Measurements from ENCODE around the gene CA10.

Gene CA10

DNA sequence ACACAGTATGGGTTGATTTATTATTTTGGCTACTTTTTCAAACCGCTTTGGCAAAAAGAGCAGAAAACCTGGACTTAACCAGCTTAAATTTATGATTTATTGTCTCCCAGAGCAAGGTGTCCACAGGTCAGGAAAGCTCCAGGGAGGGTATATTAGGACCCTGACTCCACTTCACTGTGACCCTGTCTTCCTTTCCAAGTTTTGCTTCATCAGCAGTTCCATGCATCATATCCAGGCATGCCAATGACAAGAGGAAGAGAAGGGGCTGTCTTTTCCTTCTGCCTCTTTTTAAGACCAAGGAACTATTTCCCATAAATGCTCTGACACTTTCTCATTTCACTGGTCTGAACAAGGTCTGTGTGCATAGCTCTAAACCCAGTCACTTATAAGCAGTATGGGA is 316.8 kb downstream of the CA10 start:
- H2BK5ac ChIP-seq (ENCODE audit: low read length) = no peak overlapping the region
- H3K4me2 ChIP-seq (ENCODE audit: insufficient read depth, low read length, poor library complexity, severe bottlenecking) = no peak overlapping the region
- no CpG with 5 or more reads among the region's 1 CpG for WGBS, 2 donors (ENCODE audit: extremely low coverage in 2 of 2, insufficient read length in 2 of 2, insufficient replicate concordance in 1 of 2)

GRCh38 chr17:51840688-51841087 is 317.8 kb downstream of the CA10 start:
- no peaks in the 10 kb centered on the region for H3K79me1 ChIP-seq (ENCODE audit: low read depth, low read length)
- H2BK15ac ChIP-seq (ENCODE audit: low read length) = no peak overlapping the region
- H3K27me3 ChIP-seq (ENCODE audit: control insufficient read depth in 3 of 3, insufficient read depth in 3 of 3, low read depth in 1 of 3, low read length in 3 of 3) = no peaks in the 10 kb centered on the region
- no peak overlapping the region for H4K8ac ChIP-seq (ENCODE audit: low read depth, low read length)
- H3K23ac ChIP-seq (ENCODE audit: low read depth, low read length, poor library complexity) = no peak overlapping the region
- no peak overlapping the region for H3K14ac ChIP-seq (ENCODE audit: low read length)
- H2AFZ ChIP-seq (ENCODE audit: low read length) = no peak overlapping the region
- no peak overlapping the region for H3K4ac ChIP-seq (ENCODE audit: low read length)
- H2BK12ac ChIP-seq (ENCODE audit: low read length) = no peak overlapping the region
- no peak overlapping the region for H2BK5ac ChIP-seq (ENCODE audit: low read length)
- no peak for DNase-seq (ENCODE audit: low spot score)
- H4K91ac ChIP-seq (ENCODE audit: low read depth, low read length, poor library complexity) = no peak overlapping the region
- H3K4me1 ChIP-seq (ENCODE audit: control insufficient read depth in 2 of 2, insufficient read depth in 1 of 2, low read depth in 1 of 2, low read length in 2 of 2) = no peaks in the 10 kb centered on the region
- no CpG with 5 or more reads among the region's 3 CpGs for WGBS, 2 donors (ENCODE audit: extremely low coverage in 2 of 2, insufficient read length in 2 of 2, insufficient replicate concordance in 1 of 2)
- H3K4me3 ChIP-seq (ENCODE audit: low read length in 2 of 2) = no peak overlapping the region
- no peak overlapping the region for H3K9ac ChIP-seq (ENCODE audit: low read depth, low read length, poor library complexity)
- no peak overlapping the region for H3K18ac ChIP-seq (ENCODE audit: low read length)
- H2BK120ac ChIP-seq (ENCODE audit: low read depth, low read length) = no peak overlapping the region
- no peak overlapping the region for H3K27ac ChIP-seq (replicated peaks; ENCODE audit: low read length)
- no peak overlapping the region for H3K4me2 ChIP-seq (ENCODE audit: insufficient read depth, low read length, poor library complexity, severe bottlenecking)
- no peaks in the 10 kb centered on the region for H3K9me3 ChIP-seq (replicated peaks in 1 of 2; ENCODE audit: control insufficient read depth in 2 of 2, insufficient read depth in 1 of 2, low read depth in 1 of 2, low read length in 2 of 2)
- no peaks in the 10 kb centered on the region for H3K36me3 ChIP-seq (replicated peaks in 1 of 2; ENCODE audit: control insufficient read depth in 2 of 2, insufficient read depth in 2 of 2, low read length in 2 of 2)
- no peak overlapping the region for H2AK5ac ChIP-seq (ENCODE audit: low read depth, low read length)

More for the DNA sequence above, 316.8 kb downstream of the CA10 start:
- Histone ChIP-seq H3K14ac (ENCODE audit: low read length) (no peak overlapping the region), H2AFZ (ENCODE audit: low read length) (no peak overlapping the region), H3K79me1 (ENCODE audit: low read depth, low read length) (no peaks in the 10 kb centered on the region), H2BK15ac (ENCODE audit: low read length) (no peak overlapping the region), H3K9ac (ENCODE audit: low read depth, low read length, poor library complexity) (no peak overlapping the region), H3K4ac (ENCODE audit: low read length) (no peak overlapping the region), H3K18ac (ENCODE audit: low read length) (no peak overlapping the region), H3K4me1 (ENCODE audit: control insufficient read depth in 2 of 2, insufficient read depth in 1 of 2, low read depth in 1 of 2, low read length in 2 of 2) (no peaks in the 10 kb centered on the region), H3K36me3 (replicated peaks in 1 of 2; ENCODE audit: control insufficient read depth in 2 of 2, insufficient read depth in 2 of 2, low read length in 2 of 2) (no peaks in the 10 kb centered on the region), H3K27me3 (ENCODE audit: control insufficient read depth in 3 of 3, insufficient read depth in 3 of 3, low read depth in 1 of 3, low read length in 3 of 3) (no peaks in the 10 kb centered on the region), H3K27ac (replicated peaks; ENCODE audit: low read length) (no peak overlapping the region), H2BK12ac (ENCODE audit: low read length) (no peak overlapping the region), H3K9me3 (replicated peaks in 1 of 2; ENCODE audit: control insufficient read depth in 2 of 2, insufficient read depth in 1 of 2, low read depth in 1 of 2, low read length in 2 of 2) (no peaks in the 10 kb centered on the region), H2AK5ac (ENCODE audit: low read depth, low read length) (no peak overlapping the region), H4K8ac (ENCODE audit: low read depth, low read length) (no peak overlapping the region), H2BK120ac (ENCODE audit: low read depth, low read length) (no peak overlapping the region), H4K91ac (ENCODE audit: low read depth, low read length, poor library complexity) (no peak overlapping the region), H3K4me3 (ENCODE audit: low read length in 2 of 2) (no peak overlapping the region), H3K23ac (ENCODE audit: low read depth, low read length, poor library complexity) (no peak overlapping the region)
- DNase-seq (ENCODE audit: low spot score) = no peak

DNA sequence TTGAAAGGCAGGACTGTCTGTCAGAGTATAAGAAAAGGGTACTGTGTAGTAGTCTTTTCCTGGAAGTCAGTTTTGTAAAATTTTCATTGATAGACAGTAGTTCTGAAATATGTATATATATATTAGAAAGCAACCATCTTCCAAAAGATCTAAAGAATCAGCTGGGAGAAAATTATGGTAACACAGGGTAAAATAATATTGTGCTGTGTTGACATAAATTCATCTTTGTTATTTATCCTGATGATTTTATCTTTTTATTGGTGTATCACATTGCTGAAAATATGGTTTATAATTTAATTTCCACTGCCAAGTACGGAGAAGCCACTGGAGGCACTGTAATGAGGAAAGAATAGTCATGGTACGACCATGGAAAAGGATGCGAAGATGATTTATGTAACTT is 324.9 kb downstream of the CA10 start:
- no peaks in the 10 kb centered on the region for H3K9me3 ChIP-seq (replicated peaks in 1 of 2; ENCODE audit: control insufficient read depth in 2 of 2, insufficient read depth in 1 of 2, low read depth in 1 of 2, low read length in 2 of 2)
- H3K9ac ChIP-seq (ENCODE audit: low read depth, low read length, poor library complexity) = no peak overlapping the region
- H3K4me2 ChIP-seq (ENCODE audit: insufficient read depth, low read length, poor library complexity, severe bottlenecking) = no peak overlapping the region
- H3K4me3 ChIP-seq (ENCODE audit: low read length in 2 of 2) = no peak overlapping the region
- no peaks in the 10 kb centered on the region for H3K79me1 ChIP-seq (ENCODE audit: low read depth, low read length)
- no peak overlapping the region for H2BK5ac ChIP-seq (ENCODE audit: low read length)
- no peak overlapping the region for H3K14ac ChIP-seq (ENCODE audit: low read length)
- no peak overlapping the region for H3K4ac ChIP-seq (ENCODE audit: low read length)
- H3K36me3 ChIP-seq (replicated peaks in 1 of 2; ENCODE audit: control insufficient read depth in 2 of 2, insufficient read depth in 2 of 2, low read length in 2 of 2) = no peaks in the 10 kb centered on the region
- no peak overlapping the region for H2AFZ ChIP-seq (ENCODE audit: low read length)
- H3K18ac ChIP-seq (ENCODE audit: low read length) = no peak overlapping the region
- no peaks in the 10 kb centered on the region for H3K27me3 ChIP-seq (ENCODE audit: control insufficient read depth in 3 of 3, insufficient read depth in 3 of 3, low read depth in 1 of 3, low read length in 3 of 3)
- H2BK12ac ChIP-seq (ENCODE audit: low read length) = no peak overlapping the region
- H2BK120ac ChIP-seq (ENCODE audit: low read depth, low read length) = no peak overlapping the region
- no peak overlapping the region for H2BK15ac ChIP-seq (ENCODE audit: low read length)
- peaks cover 0 to 1% of the 10 kb centered on the region in 2 donors for H3K4me1 ChIP-seq (ENCODE audit: control insufficient read depth in 2 of 2, insufficient read depth in 1 of 2, low read depth in 1 of 2, low read length in 2 of 2)
- DNase-seq (ENCODE audit: low spot score) = no peak
- H4K91ac ChIP-seq (ENCODE audit: low read depth, low read length, poor library complexity) = no peak overlapping the region
- no CpG with 5 or more reads among the region's 3 CpGs for WGBS, 2 donors (ENCODE audit: extremely low coverage in 2 of 2, insufficient read length in 2 of 2, insufficient replicate concordance in 1 of 2)
- H4K8ac ChIP-seq (ENCODE audit: low read depth, low read length) = no peak overlapping the region
- no peak overlapping the region for H2AK5ac ChIP-seq (ENCODE audit: low read depth, low read length)
- no peak overlapping the region for H3K27ac ChIP-seq (replicated peaks; ENCODE audit: low read length)
- H3K23ac ChIP-seq (ENCODE audit: low read depth, low read length, poor library complexity) = no peak overlapping the region

GRCh38 chr17:51833045-51833444 is 325.5 kb downstream of the CA10 start:
- Histone ChIP-seq H2BK12ac (ENCODE audit: low read length) (no peak overlapping the region), H3K4me3 (ENCODE audit: low read length in 2 of 2) (no peak overlapping the region), H2BK15ac (ENCODE audit: low read length) (no peak overlapping the region), H3K18ac (ENCODE audit: low read length) (no peak overlapping the region), H4K91ac (ENCODE audit: low read depth, low read length, poor library complexity) (no peak overlapping the region), H3K27ac (replicated peaks; ENCODE audit: low read length) (no peak overlapping the region), H3K4me1 (ENCODE audit: control insufficient read depth in 2 of 2, insufficient read depth in 1 of 2, low read depth in 1 of 2, low read length in 2 of 2) (peaks cover 0 to 1% of the 10 kb centered on the region in 2 donors), H3K36me3 (replicated peaks in 1 of 2; ENCODE audit: control insufficient read depth in 2 of 2, insufficient read depth in 2 of 2, low read length in 2 of 2) (no peaks in the 10 kb centered on the region), H2AFZ (ENCODE audit: low read length) (no peak overlapping the region), H3K79me1 (ENCODE audit: low read depth, low read length) (no peaks in the 10 kb centered on the region), H3K27me3 (ENCODE audit: control insufficient read depth in 3 of 3, insufficient read depth in 3 of 3, low read depth in 1 of 3, low read length in 3 of 3) (no peaks in the 10 kb centered on the region), H3K23ac (ENCODE audit: low read depth, low read length, poor library complexity) (no peak overlapping the region), H2AK5ac (ENCODE audit: low read depth, low read length) (no peak overlapping the region), H3K9ac (ENCODE audit: low read depth, low read length, poor library complexity) (no peak overlapping the region), H3K4ac (ENCODE audit: low read length) (no peak overlapping the region), H2BK120ac (ENCODE audit: low read depth, low read length) (no peak overlapping the region), H4K8ac (ENCODE audit: low read depth, low read length) (no peak overlapping the region), H3K14ac (ENCODE audit: low read length) (no peak overlapping the region), H2BK5ac (ENCODE audit: low read length) (no peak overlapping the region), H3K9me3 (replicated peaks in 1 of 2; ENCODE audit: control insufficient read depth in 2 of 2, insufficient read depth in 1 of 2, low read depth in 1 of 2, low read length in 2 of 2) (no peaks in the 10 kb centered on the region), H3K4me2 (ENCODE audit: insufficient read depth, low read length, poor library complexity, severe bottlenecking) (no peak overlapping the region)
- no peak for DNase-seq (ENCODE audit: low spot score)
- WGBS, 2 donors (ENCODE audit: extremely low coverage in 2 of 2, insufficient read length in 2 of 2, insufficient replicate concordance in 1 of 2) = no CpG with 5 or more reads among the region's 2 CpGs
